ENCODE results near the gene NKX1-1.
"Not testable (repeated sequence)": the region's sequence is repeated elsewhere in the genome, so short reads cannot be mapped to it uniquely, and the experiment has no call there.

Gene NKX1-1

GRCh38 chr4:1406394-1406980 lies at the start of gene NKX1-1:
NKX1-1 (minus strand) TSS chr4:1406442; CDS start chr4:1406442, 0 bp downstream.
- DNase-seq (ENCODE audit: low read depth): no peak

GRCh38 chr4:1453731-1454130 lies 47.5 kb upstream of the NKX1-1 start:
- no peak for DNase-seq (ENCODE audit: low read depth)

GRCh38 chr4:1452431-1453051 lies 46.3 kb upstream of the NKX1-1 start:
- DNase-seq (ENCODE audit: low read depth): no peak

GRCh38 chr4:1451752-1452122 lies 45.5 kb upstream of the NKX1-1 start:
- DNase-seq (ENCODE audit: low read depth): no peak

GRCh38 chr4:1451106-1451751 lies 45.0 kb upstream of the NKX1-1 start:
- DNase-seq (ENCODE audit: low read depth): no peak

- DNase-seq (ENCODE audit: low read depth): no peak
Measured at GRCh38 chr4:1449833-1450741, 43.8 kb upstream of the NKX1-1 start.

- no peak for DNase-seq (ENCODE audit: low read depth)
Measured at GRCh38 chr4:1449475-1449832, 43.2 kb upstream of the NKX1-1 start.

GRCh38 chr4:1448589-1449420 lies 42.6 kb upstream of the NKX1-1 start:
- DNase-seq (ENCODE audit: low read depth): no peak

- DNase-seq (ENCODE audit: low read depth): no peak
Measured at GRCh38 chr4:1447676-1448588, 41.7 kb upstream of the NKX1-1 start.

- DNase-seq (ENCODE audit: low read depth): no peak
Measured at GRCh38 chr4:1446502-1447386, 40.5 kb upstream of the NKX1-1 start.

GRCh38 chr4:1445716-1446445 lies 39.6 kb upstream of the NKX1-1 start:
- DNase-seq (ENCODE audit: low read depth): no peak

GRCh38 chr4:1443688-1444172 lies 37.5 kb upstream of the NKX1-1 start:
- not testable (repeated sequence) for DNase-seq (ENCODE audit: low read depth)

GRCh38 chr4:1427010-1427409 lies 20.8 kb upstream of the NKX1-1 start:
- no peak for DNase-seq (ENCODE audit: low read depth)

GRCh38 chr4:1421657-1422056 lies 15.4 kb upstream of the NKX1-1 start:
- no peak for DNase-seq (ENCODE audit: low read depth)

- DNase-seq (ENCODE audit: low read depth): no peak
Measured at GRCh38 chr4:1419708-1420107, 13.5 kb upstream of the NKX1-1 start.

- no peak for DNase-seq (ENCODE audit: low read depth)
Measured at GRCh38 chr4:1418494-1419285, 12.4 kb upstream of the NKX1-1 start.

- DNase-seq (ENCODE audit: low read depth): no peak
Measured at GRCh38 chr4:1417522-1418390, 11.5 kb upstream of the NKX1-1 start.

Measured in HS-27A (cell line).